ENCODE data around the gene NFYC.

- TF ChIP-seq ZNF311 (tag by site-specific recombination; IDR thresholded peaks at IDR 0.05; ENCODE audit: borderline replicate concordance) = no peak
- no peak for TF ChIP-seq ZFP41 (tag by site-specific recombination; IDR thresholded peaks at IDR 0.05; ENCODE audit: borderline replicate concordance)
- TF ChIP-seq CTCF (tag by site-specific recombination; IDR thresholded peaks at IDR 0.05) = no peak
- no peak for TF ChIP-seq ZNF121 (tag by site-specific recombination; IDR thresholded peaks at IDR 0.05)
- TF ChIP-seq ZBTB26 (tag by site-specific recombination; optimal IDR thresholded peaks at IDR 0.05) = no peak
- no peak for TF ChIP-seq PRDM1 (tag by site-specific recombination; IDR thresholded peaks at IDR 0.05)
- no peak for TF ChIP-seq ZBTB44 (tag by site-specific recombination; IDR thresholded peaks at IDR 0.05)
Observed at GRCh38 chr1:40649592-40649930, 41.9 kb upstream of the NFYC start.

All from HEK293 (cell line).